ENCODE data around the gene CCDC30.

CCDC30 gene

GRCh38 chr1:42639116-42639515, 176.0 kb downstream of the CCDC30 start:
- no peak for TF ChIP-seq CTCF (conservative IDR thresholded peaks at IDR 0.05; ENCODE audit: low read length)
- H3K4me3 ChIP-seq (ENCODE audit: low read length), result no peak overlapping the region
- peak; percentile 25 for DNase-seq (ENCODE audit: low read depth)

- no peak overlapping the region for H3K4me3 ChIP-seq (ENCODE audit: low read length)
- DNase-seq (ENCODE audit: low read depth), result peak; percentile 1
- no peak for TF ChIP-seq CTCF (conservative IDR thresholded peaks at IDR 0.05; ENCODE audit: low read length)
Measured at GRCh38 chr1:42646056-42646455, 183.0 kb downstream of the CCDC30 start.

GRCh38 chr1:42657201-42657600, 194.1 kb downstream of the CCDC30 start:
- no peak overlapping the region for H3K4me3 ChIP-seq (ENCODE audit: low read length)
- DNase-seq (ENCODE audit: low read depth), result no peak
- no peak for TF ChIP-seq CTCF (conservative IDR thresholded peaks at IDR 0.05; ENCODE audit: low read length)

GRCh38 chr1:42657981-42658876, 195.1 kb downstream of the CCDC30 start, which contains the start of gene PPIH:
PPIH (plus strand) TSS chr1:42658423; CDS start chr1:42658447, 24 bp downstream.
- peak; percentile 36 for TF ChIP-seq CTCF (conservative IDR thresholded peaks at IDR 0.05; ENCODE audit: low read length)
- DNase-seq (ENCODE audit: low read depth), result peak; percentile 88
- peak within 1 kb of the TSS; percentile 94 for H3K4me3 ChIP-seq (ENCODE audit: low read length)

- DNase-seq (ENCODE audit: low read depth), result no peak
- TF ChIP-seq CTCF (conservative IDR thresholded peaks at IDR 0.05; ENCODE audit: low read length), result no peak
- H3K4me3 ChIP-seq (ENCODE audit: low read length), result peak overlapping the region; percentile 94
Measured at GRCh38 chr1:42658877-42659337, 195.8 kb downstream of the CCDC30 start.

GRCh38 chr1:42660907-42661500, 197.9 kb downstream of the CCDC30 start:
- DNase-seq (ENCODE audit: low read depth), result no peak
- no peak overlapping the region for H3K4me3 ChIP-seq (ENCODE audit: low read length)
- TF ChIP-seq CTCF (conservative IDR thresholded peaks at IDR 0.05; ENCODE audit: low read length), result no peak

Measured in AG10803 (cell line).